K562 (cell line): ENCODE data around the gene TP73. TPM values are rescaled to one million over a fixed set of nuclear protein-coding genes. Genes with fewer than 3 reads are reported as not detected.

Experiments used
- EZH2 ChIP-seq: IDR thresholded peaks from 2 replicates; pipeline ENCODE4 v1.6.1; 2012; ENCODE audit warnings: low read depth, mild to moderate bottlenecking, inconsistent platforms, low read length, borderline replicate concordance
- HOXB6 ChIP-seq: fragments of 250-450 bp; sonication (Bioruptor Pico); IDR thresholded peaks from 2 replicates; pipeline ENCODE4 v1.5.1; 2022; ENCODE audit warnings: mild to moderate bottlenecking, borderline replicate concordance
- ILF3 ChIP-seq: fragments of 450-650 bp; IDR thresholded peaks from 2 replicates; pipeline ENCODE4 v1.6.1; 2018; ENCODE audit warnings: antibody characterized with exemption, mild to moderate bottlenecking, moderate library complexity, borderline replicate concordance
- MAFF ChIP-seq: IDR thresholded peaks from 2 replicates; pipeline ENCODE4 v1.6.1; 2012; ENCODE audit warnings: low read length, improper control_type of control experiment
- MBD2 ChIP-seq: sonication (generic); IDR thresholded peaks from 2 replicates; pipeline ENCODE4 v1.6.1; 2016; ENCODE audit warnings: low read depth, borderline replicate concordance
- MCM3 ChIP-seq: fragments of 450-650 bp; IDR thresholded peaks from 2 replicates; pipeline ENCODE4 v1.6.1; 2016
- POLR2B ChIP-seq: fragments of 450-650 bp; IDR thresholded peaks from 2 replicates; pipeline ENCODE4 v1.6.1; 2018; ENCODE audit warnings: low read depth; ENCODE audit not compliant: partially characterized antibody
- RBFOX2 ChIP-seq: fragments of 200-400 bp; formaldehyde crosslinking; IDR thresholded peaks from 2 replicates; pipeline ENCODE4 v1.6.1; 2017; ENCODE audit warnings: low read depth, mild to moderate bottlenecking, low read length, moderate library complexity
- SAFB ChIP-seq: fragments of 200-400 bp; formaldehyde crosslinking; IDR thresholded peaks from 2 replicates; pipeline ENCODE4 v1.6.1; 2017; ENCODE audit warnings: low read depth, low read length, borderline replicate concordance
- SIN3B ChIP-seq: fragments of 450-650 bp; IDR thresholded peaks from 2 replicates; pipeline ENCODE4 v1.6.1; 2017; ENCODE audit warnings: low read depth, mild to moderate bottlenecking, moderate library complexity
- SMAD4 ChIP-seq: fragments of 250-450 bp; sonication (Bioruptor Pico); conservative IDR thresholded peaks from 2 replicates; pipeline ENCODE4 v1.8.0; 2021; ENCODE audit warnings: inconsistent platforms, mild to moderate bottlenecking, moderate library complexity
- STAT5B ChIP-seq: fragments of 250-450 bp; sonication (Bioruptor Pico); IDR thresholded peaks from 2 replicates; pipeline ENCODE4 v1.8.0; 2021; ENCODE audit warnings: mild to moderate bottlenecking, inconsistent platforms
- TSHZ1 ChIP-seq: fragments of 250-450 bp; sonication (Bioruptor Pico); IDR thresholded peaks from 2 replicates; pipeline ENCODE4 v1.4.0; 2020; ENCODE audit warnings: mild to moderate bottlenecking, moderate library complexity
- ZNF121 ChIP-seq: sonication (generic); formaldehyde crosslinking; conservative IDR thresholded peaks from 2 replicates; pipeline ENCODE4 v1.8.0; 2022; ENCODE audit warnings: missing genetic modification reagents
- ZNF143 ChIP-seq: sonication (generic); formaldehyde crosslinking; IDR thresholded peaks from 2 replicates; pipeline ENCODE4 v1.9.0; 2022; ENCODE audit warnings: mild to moderate bottlenecking, missing genetic modification reagents
- ZNF431 ChIP-seq: sonication (generic); formaldehyde crosslinking; IDR thresholded peaks from 2 replicates; pipeline ENCODE4 v1.8.0; 2022; ENCODE audit warnings: mild to moderate bottlenecking, missing genetic modification reagents
- polyA plus RNA-seq, 8 experiments: library from polyadenylated mRNA; depleted of rRNA in 4 of 8; stranded (reverse) in 5 of 8; unstranded in 3 of 8; fragments of >200 nt; fragmentation: Nextera tagmentation in 2 of 8; fragmentation: Illumina TruSeq in 1 of 8; extraction: Ambion mirVana in 2 of 8; extraction: Trizol in 1 of 8; gene quantifications; 2 replicates each; pipeline versions ENCODE4 v1.2.1 to v1.2.3, GENCODE V29; 2011 to 2014; ENCODE audit warnings: inconsistent platforms in 1 of 8, missing spikeins in 1 of 8
- total RNA-seq, 7 experiments: library from RNA; depleted of rRNA in 6 of 7; stranded (reverse); fragments of >200 nt in 6 of 7; fragmentation: Illumina TruSeq in 2 of 7; extraction: Trizol in 2 of 7; gene quantifications; 2 replicates each; pipeline versions ENCODE4 v1.2.1 to v1.2.3, GENCODE V29; 2011 to 2021; ENCODE audit warnings: low replicate concordance in 1 of 7
- TF ChIP-seq, protein P1 (sequence below): IDR thresholded peaks from 2 replicates; pipeline ENCODE4 v1.6.1; 2012; ENCODE audit warnings: low read depth, low read length, improper control_type of control experiment, borderline replicate concordance
- TF ChIP-seq, protein P2 (sequence below): sonication (generic); formaldehyde crosslinking; IDR thresholded peaks from 2 replicates; pipeline ENCODE4 v1.9.0; 2022; ENCODE audit warnings: mild to moderate bottlenecking, missing genetic modification reagents

Gene TP73
- total and polyA plus RNA-seq, 9 of the 15 experiments (the other 6 are each of a cell fraction or from before 2014, with no cell fraction given): 0.07 to 1.6 (median 0.40) TPM; not detected in 2

- TF ChIP-seq ILF3 (no peak), EZH2 (no peak), MAFF (no peak), SIN3B (peak; percentile 18; the same call in 1 of the 2 replicates), STAT5B (no peak), RBFOX2 (no peak; the same call in 1 of the 2 replicates), ZNF431 (CRISPR knock-in tag) (no peak), HOXB6 (CRISPR knock-in tag) (no peak), MBD2 (peak; percentile 90), ZNF143 (CRISPR knock-in tag) (no peak), ZNF121 (CRISPR knock-in tag) (no peak), POLR2B (no peak), MCM3 (no peak), SMAD4 (CRISPR knock-in tag) (0 out of 2 replicates have a peak, but pooled peaks have one; percentile 19), SAFB (0 out of 2 replicates have a peak, but pooled peaks have one; percentile 9), TSHZ1 (CRISPR knock-in tag) (no peak)
- TF ChIP-seq, protein P1, sequence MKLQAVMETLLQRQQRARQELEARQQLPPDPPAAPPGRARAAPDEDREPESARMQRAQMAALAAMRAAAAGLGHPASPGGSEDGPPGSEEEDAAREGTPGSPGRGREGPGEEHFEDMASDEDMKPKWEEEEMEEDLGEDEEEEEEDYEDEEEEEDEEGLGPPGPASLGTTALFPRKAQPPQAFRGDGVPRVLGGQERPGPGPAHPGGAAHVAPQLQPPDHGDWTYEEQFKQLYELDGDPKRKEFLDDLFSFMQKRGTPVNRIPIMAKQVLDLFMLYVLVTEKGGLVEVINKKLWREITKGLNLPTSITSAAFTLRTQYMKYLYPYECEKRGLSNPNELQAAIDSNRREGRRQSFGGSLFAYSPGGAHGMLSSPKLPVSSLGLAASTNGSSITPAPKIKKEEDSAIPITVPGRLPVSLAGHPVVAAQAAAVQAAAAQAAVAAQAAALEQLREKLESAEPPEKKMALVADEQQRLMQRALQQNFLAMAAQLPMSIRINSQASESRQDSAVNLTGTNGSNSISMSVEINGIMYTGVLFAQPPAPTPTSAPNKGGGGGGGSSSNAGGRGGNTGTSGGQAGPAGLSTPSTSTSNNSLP: no peak
- TF ChIP-seq, protein P2, sequence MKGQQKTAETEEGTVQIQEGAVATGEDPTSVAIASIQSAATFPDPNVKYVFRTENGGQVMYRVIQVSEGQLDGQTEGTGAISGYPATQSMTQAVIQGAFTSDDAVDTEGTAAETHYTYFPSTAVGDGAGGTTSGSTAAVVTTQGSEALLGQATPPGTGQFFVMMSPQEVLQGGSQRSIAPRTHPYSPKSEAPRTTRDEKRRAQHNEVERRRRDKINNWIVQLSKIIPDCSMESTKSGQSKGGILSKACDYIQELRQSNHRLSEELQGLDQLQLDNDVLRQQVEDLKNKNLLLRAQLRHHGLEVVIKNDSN (CRISPR knock-in tag): peak; percentile 88
Measured at GRCh38 chr1:3624200-3625136, 27.8 kb upstream of the TP73 start, which contains the start of gene TPRG1L (continued).
